Esophagus muscularis mucosa (tissue), 4 donors: ENCODE results near the gene AJAP1.

Source experiments
- CTCF ChIP-seq, 3 experiments: fragments of 200-600 bp in 2 of 3; fragments of 450-650 bp in 1 of 3; sonication (generic) in 2 of 3; IDR thresholded peaks; one replicate each; pipeline ENCODE4 v1.5.1; 2017 to 2019; ENCODE audit warnings: antibody characterized with exemption in 3 of 3, mild to moderate bottlenecking in 2 of 3, moderate library complexity in 1 of 3
- EP300 ChIP-seq: sonication (generic); formaldehyde crosslinking; IDR thresholded peaks from one replicate; pipeline ENCODE4 v1.6.1; 2017; ENCODE audit warnings: antibody characterized with exemption
- POLR2A ChIP-seq: fragments of 450-650 bp; IDR thresholded peaks from one replicate; pipeline ENCODE4 v1.6.1; 2017; ENCODE audit warnings: antibody characterized with exemption, moderate library complexity, mild to moderate bottlenecking, low read depth

GRCh38 chr1:4701276-4701675 lies 46.9 kb downstream of the AJAP1 start:
- no peak for TF ChIP-seq CTCF (IDR thresholded peaks at IDR 0.05)
- TF ChIP-seq POLR2A, result no peak
- TF ChIP-seq EP300, result no peak
